H1 (cell line): Measurements from ENCODE around the gene SIGLECL1. TPM values are rescaled to one million over a fixed set of nuclear protein-coding genes. Genes with fewer than 3 reads are reported as not detected.

Experiments
- CTCF ChIA-PET: fragments of 300-600 bp; sonication (Branson Sonifier 250); formaldehyde crosslinking; loops from one replicate; lab custom pipeline; 2021; ENCODE audit not compliant: partially characterized antibody; lab: Charles Lee
- POLR2A ChIA-PET: fragments of 300-600 bp; sonication (Branson Sonifier 250); formaldehyde crosslinking; loops from one replicate; lab custom pipeline; 2021; ENCODE audit warnings: inconsistent platforms; ENCODE audit not compliant: partially characterized antibody; lab: Charles Lee
- DNase-seq, 2 experiments: peaks; one replicate each; pipeline versions ENCODE4 v3.0.0 to v3.0.0-alpha.2; 2010 to 2022; ENCODE audit warnings: low spot score in 2 of 2, low read depth in 1 of 2, mixed read lengths in 1 of 2
- FAIRE-seq: peaks from 2 replicates; lab custom pipeline; 2011; peaks lifted over from hg19 to GRCh38; lab: Jason Lieb, UNC
- H2AFZ ChIP-seq: 2 replicates; pipeline ENCODE4 v1.8.1; 2012; ENCODE audit warnings: low read length, inconsistent platforms
- H2AK5ac ChIP-seq: 2 replicates; pipeline ENCODE4 v1.6.1; 2013; ENCODE audit warnings: low read depth, low read length
- H2BK120ac ChIP-seq: replicated peaks from 2 replicates; pipeline ENCODE3; 2013; ENCODE audit warnings: low read depth, low read length, inconsistent platforms
- H2BK12ac ChIP-seq: 2 replicates; pipeline ENCODE4 v1.6.1; 2013; ENCODE audit warnings: low read depth, low read length
- H2BK15ac ChIP-seq: 2 replicates; pipeline ENCODE4 v1.6.1; 2013; ENCODE audit warnings: low read length
- H2BK20ac ChIP-seq: 2 replicates; pipeline ENCODE4 v1.6.1; 2013; ENCODE audit warnings: low read length
- H2BK5ac ChIP-seq: 2 replicates; pipeline ENCODE4 v1.6.1; 2013; ENCODE audit warnings: low read depth, low read length
- H3K14ac ChIP-seq: 2 replicates; pipeline ENCODE4 v1.6.1; 2013; ENCODE audit warnings: inconsistent platforms; ENCODE audit not compliant: insufficient read length
- H3K18ac ChIP-seq: 2 replicates; pipeline ENCODE4 v1.6.1; 2013; ENCODE audit warnings: low read length; ENCODE audit errors: extremely low read depth
- H3K23ac ChIP-seq: 2 replicates; pipeline ENCODE4 v1.6.1; 2013; ENCODE audit warnings: inconsistent platforms; ENCODE audit not compliant: insufficient read length
- H3K23me2 ChIP-seq: 2 replicates; pipeline ENCODE4 v1.6.1; 2013; ENCODE audit warnings: low read depth, low read length
- H3K27ac ChIP-seq: 2 replicates; pipeline ENCODE4 v1.6.1; 2011; ENCODE audit warnings: low read depth, low read length, inconsistent platforms
- H3K27me3 ChIP-seq, 4 experiments: replicated peaks in 1 of 4; 1 replicate in 1 of 4; 2 replicates in 3 of 4; pipeline versions ENCODE4 v1.6.1 to v1.8.1; 2011 to 2013; ENCODE audit warnings: low read length in 3 of 4, mild to moderate bottlenecking in 3 of 4, inconsistent platforms in 2 of 4, mixed read lengths in 2 of 4, moderate library complexity in 1 of 4; ENCODE audit not compliant: control insufficient read depth in 3 of 4, insufficient read depth in 3 of 4; ENCODE audit errors: extremely low read depth in 1 of 4
- H3K36me3 ChIP-seq, 4 experiments: 2 replicates each; pipeline versions ENCODE4 v1.6.1 to v1.8.1; 2011 to 2013; ENCODE audit warnings: mild to moderate bottlenecking in 4 of 4, low read length in 3 of 4, moderate library complexity in 2 of 4, control low read depth in 1 of 4, inconsistent platforms in 1 of 4; ENCODE audit not compliant: insufficient read depth in 4 of 4, control insufficient read depth in 2 of 4
- H3K4ac ChIP-seq: replicated peaks from 2 replicates; pipeline ENCODE3; 2013; ENCODE audit warnings: low read length, low read depth, mixed read lengths, inconsistent platforms; ENCODE audit not compliant: insufficient read length
- H3K4me1 ChIP-seq, 4 experiments: replicated peaks in 1 of 4; 1 replicate in 1 of 4; 2 replicates in 3 of 4; pipeline versions ENCODE4 v1.6.1 to v1.8.1; 2011 to 2013; ENCODE audit warnings: low read length in 3 of 4, inconsistent platforms in 2 of 4, mixed read lengths in 1 of 4; ENCODE audit not compliant: insufficient read depth in 4 of 4, control insufficient read depth in 3 of 4
- H3K4me2 ChIP-seq, 2 experiments: 2 replicates each; pipeline versions ENCODE4 v1.6.1 to v1.8.1; 2011 to 2013; ENCODE audit warnings: low read depth in 2 of 2, low read length in 2 of 2, control low read depth in 1 of 2, inconsistent platforms in 1 of 2, mild to moderate bottlenecking in 1 of 2; ENCODE audit not compliant: insufficient read depth in 1 of 2
- H3K4me3 ChIP-seq, 4 experiments: fragments of 200-600, 300-600 bp in 1 of 4; sonication (generic), shearing (Covaris generic), sonication (Bioruptor Twin) in 1 of 4; 2 replicates each; pipeline versions ENCODE4 v1.5.1 to v1.8.1; 2011 to 2016; ENCODE audit warnings: low read length in 4 of 4, low read depth in 3 of 4, control low read depth in 2 of 4, inconsistent platforms in 2 of 4, mild to moderate bottlenecking in 2 of 4, mixed read lengths in 1 of 4, moderate library complexity in 1 of 4; ENCODE audit not compliant: insufficient read depth in 2 of 4; ENCODE audit errors: extremely low read depth in 1 of 4
- H3K56ac ChIP-seq: replicated peaks from 2 replicates; pipeline ENCODE3; 2013; ENCODE audit warnings: low read depth, mild to moderate bottlenecking, mixed read lengths, low read length, inconsistent platforms; ENCODE audit not compliant: insufficient read length
- H3K79me1 ChIP-seq: 2 replicates; pipeline ENCODE4 v1.6.1; 2013; ENCODE audit warnings: low read depth, low read length, control low read depth
- H3K79me2 ChIP-seq, 2 experiments: 2 replicates each; pipeline versions ENCODE4 v1.6.1 to v1.8.1; 2012 to 2013; ENCODE audit warnings: low read length in 2 of 2, mild to moderate bottlenecking in 2 of 2, inconsistent platforms in 1 of 2; ENCODE audit not compliant: insufficient read depth in 2 of 2, control insufficient read depth in 1 of 2
- H3K9ac ChIP-seq, 4 experiments: replicated peaks in 1 of 4; 1 replicate in 1 of 4; 2 replicates in 3 of 4; pipeline versions ENCODE4 v1.6.1 to v1.8.1; 2011 to 2013; ENCODE audit warnings: low read depth in 3 of 4, low read length in 3 of 4, control low read depth in 2 of 4, mild to moderate bottlenecking in 2 of 4, moderate library complexity in 2 of 4, inconsistent platforms in 1 of 4; ENCODE audit errors: extremely low read depth in 1 of 4
- H3K9me3 ChIP-seq, 2 experiments: 2 replicates each; pipeline versions ENCODE4 v1.6.1 to v1.8.1; 2012 to 2013; ENCODE audit warnings: mild to moderate bottlenecking in 2 of 2, moderate library complexity in 2 of 2, control low read depth in 1 of 2, inconsistent platforms in 1 of 2, low read depth in 1 of 2, low read length in 1 of 2, mixed read lengths in 1 of 2; ENCODE audit not compliant: insufficient read depth in 2 of 2
- H4K20me1 ChIP-seq, 2 experiments: replicated peaks in 1 of 2; 2 replicates each; pipeline versions ENCODE3 to v1.8.1; 2011 to 2013; ENCODE audit warnings: inconsistent platforms in 2 of 2, low read length in 2 of 2, mild to moderate bottlenecking in 1 of 2; ENCODE audit not compliant: insufficient read depth in 2 of 2, control insufficient read depth in 1 of 2
- H4K5ac ChIP-seq: 2 replicates; pipeline ENCODE4 v1.6.1; 2013; ENCODE audit warnings: low read length, low read depth, mixed read lengths, inconsistent platforms; ENCODE audit not compliant: insufficient read length
- H4K8ac ChIP-seq: 2 replicates; pipeline ENCODE4 v1.8.0; 2013; ENCODE audit warnings: mild to moderate bottlenecking, moderate library complexity, low read length, inconsistent platforms; ENCODE audit not compliant: insufficient read depth; ENCODE audit errors: extremely low read depth
- H4K91ac ChIP-seq: replicated peaks from 2 replicates; pipeline ENCODE3; 2013; ENCODE audit warnings: low read length, mixed read lengths, inconsistent platforms; ENCODE audit not compliant: insufficient read length
- CBX5 ChIP-seq: fragments of 300-800, 300-1000 bp; sonication (generic); IDR thresholded peaks from 2 replicates; pipeline ENCODE4 v1.7.1; 2016; ENCODE audit warnings: antibody characterized with exemption, low read length, low read depth
- CTBP2 ChIP-seq: IDR thresholded peaks from 2 replicates; pipeline ENCODE4 v1.7.0; 2011; ENCODE audit warnings: borderline replicate concordance, mild to moderate bottlenecking, moderate library complexity, mixed read lengths, low read length; ENCODE audit not compliant: insufficient read depth, insufficient read length
- FOSL1 ChIP-seq: IDR thresholded peaks from 2 replicates; pipeline ENCODE4 v1.6.1; 2011; ENCODE audit warnings: mild to moderate bottlenecking, low read depth, low read length, moderate library complexity; ENCODE audit not compliant: insufficient read depth
- GTF2F1 ChIP-seq: IDR thresholded peaks from 2 replicates; pipeline ENCODE4 v1.6.1; 2012; ENCODE audit warnings: low read depth, low read length, improper control_type of control experiment, borderline replicate concordance
- HDAC2 ChIP-seq, 2 experiments: fragments of 300-600 bp in 1 of 2; sonication (generic) in 1 of 2; IDR thresholded peaks; 2 replicates each; pipeline ENCODE4 v1.6.1; 2011 to 2012; ENCODE audit warnings: low read depth in 2 of 2, low read length in 2 of 2, mild to moderate bottlenecking in 2 of 2, moderate library complexity in 2 of 2, borderline replicate concordance in 1 of 2, inconsistent platforms in 1 of 2
- KDM5A ChIP-seq: fragments of 200-600 bp; IDR thresholded peaks from 2 replicates; pipeline ENCODE4 v1.7.1; 2012; ENCODE audit warnings: mild to moderate bottlenecking, low read length, inconsistent platforms, mixed read lengths
- MAFK ChIP-seq: IDR thresholded peaks from 2 replicates; pipeline ENCODE4 v1.6.1; 2012; ENCODE audit warnings: low read depth, mild to moderate bottlenecking, improper control_type of control experiment, low read length
- POLR2AphosphoS5 ChIP-seq: IDR thresholded peaks from 2 replicates; pipeline ENCODE4 v1.6.1; 2011; ENCODE audit warnings: low read depth, low read length
- RNF2 ChIP-seq: fragments of 200-900, 300-1000 bp; sonication (generic); IDR thresholded peaks from 2 replicates; pipeline ENCODE4 v1.7.1; 2016; ENCODE audit warnings: borderline replicate concordance, low read depth, mild to moderate bottlenecking, antibody characterized with exemption, low read length; ENCODE audit not compliant: poor library complexity, severe bottlenecking; ENCODE audit errors: missing control alignments
- SAP30 ChIP-seq: fragments of 300-600 bp; sonication (generic); IDR thresholded peaks from 2 replicates; pipeline ENCODE4 v1.7.1; 2012; ENCODE audit warnings: low read length, moderate library complexity, mild to moderate bottlenecking, inconsistent platforms; ENCODE audit not compliant: insufficient read depth, insufficient replicate concordance
- SIX5 ChIP-seq: IDR thresholded peaks from 2 replicates; pipeline ENCODE4 v1.6.1; 2011; ENCODE audit warnings: mild to moderate bottlenecking, low read depth, low read length
- SRF ChIP-seq: IDR thresholded peaks from 2 replicates; pipeline ENCODE4 v1.6.1; 2011; ENCODE audit warnings: mild to moderate bottlenecking, low read depth, low read length, moderate library complexity
- WGBS, 2 experiments: shearing (Covaris generic) in 1 of 2; methylation state at CpG; one replicate each; pipeline versions ENCODE4 v1.1.6 to v1.1.7; 2013 to 2015; ENCODE audit warnings: low lambda C conversion rate in 2 of 2, mixed read lengths in 2 of 2, inconsistent platforms in 1 of 2, low coverage in 1 of 2, missing lambda C conversion rate in 1 of 2; ENCODE audit not compliant: insufficient replicate concordance in 2 of 2, insufficient coverage in 1 of 2, insufficient read length in 1 of 2; ENCODE audit errors: extremely low coverage in 1 of 2, missing lambda C conversion rate in 1 of 2; 5-methylcytosine and 5-hydroxymethylcytosine counted together
- polyA plus RNA-seq, 7 experiments: library from polyadenylated mRNA; depleted of rRNA in 3 of 7; stranded (reverse) in 5 of 7; unstranded in 2 of 7; fragments of >200 nt in 5 of 7; fragments of 200-250 nt in 2 of 7; gene quantifications; 1 replicate in 5 of 7; 2 replicates in 1 of 7; 4 replicates in 1 of 7; pipeline versions ENCODE4 v1.2.1 to v1.2.3, GENCODE V29; 2011 to 2013; ENCODE audit warnings: missing spikeins in 2 of 7, mixed read lengths in 2 of 7
- total RNA-seq: library from RNA; stranded (reverse); fragmentation: NEBNext Ultra II Directional; extraction: Animal tissue kit (Norgen Biotek cat#: 25700); gene quantifications from 2 replicates; pipeline ENCODE4 v1.2.1, GENCODE V29; 2021

SIGLECL1 gene
- total and polyA plus RNA-seq, 2 of the 8 experiments (the other 6 are each of a cell fraction or from before 2014, with no cell fraction given): not detected

DNA sequence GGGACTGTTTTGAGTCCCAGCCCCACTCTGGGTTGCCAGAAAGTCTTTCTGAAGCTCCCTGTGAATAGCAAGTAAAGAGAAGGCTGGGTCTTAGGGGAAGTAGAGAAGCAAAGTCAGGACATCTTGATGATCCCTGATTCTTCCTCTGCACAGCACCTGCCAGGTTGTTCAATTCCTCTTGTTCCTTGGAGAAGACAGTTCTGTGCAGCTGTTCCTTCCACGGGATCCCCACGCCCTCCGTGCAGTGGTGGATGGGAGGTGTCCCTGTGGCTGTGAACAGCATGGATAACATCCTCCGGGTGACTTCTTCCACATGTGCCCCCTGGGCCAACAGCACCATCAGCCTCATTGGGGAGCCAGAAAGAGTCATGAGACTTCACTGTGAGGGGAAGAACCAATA, 31.5 kb downstream of the SIGLECL1 start:
- H3K36me3 ChIP-seq: no peaks in the 10 kb centered on the region
- H2AFZ ChIP-seq: no peak overlapping the region
- 93% methylated on average over 4 of the region's 4 CpGs; no CpG with 5 or more reads in 1 of the 2 experiments for WGBS, 2 experiments
- no peak overlapping the region for H3K56ac ChIP-seq
- no peak overlapping the region for H2BK12ac ChIP-seq
- H3K27ac ChIP-seq: no peak overlapping the region
- DNase-seq: no peak
- H3K9me3 ChIP-seq: peaks cover 4 to 12% of the 10 kb centered on the region in 2 experiments
- H4K5ac ChIP-seq: no peak overlapping the region
- H3K9ac ChIP-seq: no peak overlapping the region
- H3K4me3 ChIP-seq: no peak overlapping the region
- no peak overlapping the region for H3K14ac ChIP-seq
- H3K27me3 ChIP-seq: no peaks in the 10 kb centered on the region; a peak in 1 of 7 replicates
- H3K79me1 ChIP-seq: no peaks in the 10 kb centered on the region
- H3K23me2 ChIP-seq: no peaks in the 10 kb centered on the region
- no peak overlapping the region for H2BK15ac ChIP-seq
- CTCF ChIA-PET: interaction anchor here (0.6 to 2.1 kb wide), 6 partner anchors 15 to 233 kb away, joined by 3 to 5 read pairs (median 4); no protein-coding TSS in a partner anchor
- no peaks in the 10 kb centered on the region for H3K79me2 ChIP-seq
- H4K20me1 ChIP-seq: no peaks in the 10 kb centered on the region
- no peaks in the 10 kb centered on the region for H3K4me1 ChIP-seq
- POLR2A ChIA-PET: no interaction called here
- H4K8ac ChIP-seq: no peak overlapping the region
- H2BK20ac ChIP-seq: no peak overlapping the region
- H3K4ac ChIP-seq: no peak overlapping the region
- H2BK5ac ChIP-seq: no peak overlapping the region
- no peak overlapping the region for H3K18ac ChIP-seq
- H3K23ac ChIP-seq: no peak overlapping the region
- H2AK5ac ChIP-seq: no peak overlapping the region
- no peak overlapping the region for H3K4me2 ChIP-seq
- FAIRE-seq: no peak
- no peak overlapping the region for H2BK120ac ChIP-seq
- H4K91ac ChIP-seq: no peak overlapping the region
- TF ChIP-seq SAP30 (no peak), CBX5 (no peak), RNF2 (no peak), SIX5 (no peak), POLR2AphosphoS5 (no peak), SRF (no peak), MAFK (no peak), CTBP2 (no peak), FOSL1 (no peak), GTF2F1 (no peak), KDM5A (no peak), HDAC2 (IDR thresholded peaks at IDR 0.05; ENCODE audit: borderline replicate concordance in 1 of 2, low read depth in 2 of 2, low read length in 2 of 2) (no peak)
